Gastroesophageal sphincter (tissue), 3 donors: ENCODE results near the gene TBC1D5.

Experiments
- CTCF ChIP-seq, 4 experiments: fragments of 200-600 bp in 2 of 4; fragments of 450-650 bp in 2 of 4; sonication (generic) in 1 of 4; IDR thresholded peaks; one replicate each; pipeline ENCODE4 v1.5.1; 2017 to 2019; ENCODE audit warnings: antibody characterized with exemption in 4 of 4, mild to moderate bottlenecking in 2 of 4, moderate library complexity in 2 of 4
- EP300 ChIP-seq: sonication (generic); formaldehyde crosslinking; IDR thresholded peaks from one replicate; pipeline ENCODE4 v1.6.1; 2017; ENCODE audit warnings: antibody characterized with exemption, mild to moderate bottlenecking
- POLR2A ChIP-seq, 2 donors: fragments of 450-650 bp; IDR thresholded peaks; one replicate each; pipeline ENCODE4 v1.6.1; 2017; ENCODE audit warnings: antibody characterized with exemption in 2 of 2, mild to moderate bottlenecking in 2 of 2, moderate library complexity in 1 of 2
- POLR2AphosphoS5 ChIP-seq: sonication (generic); formaldehyde crosslinking; IDR thresholded peaks from one replicate; pipeline ENCODE4 v1.6.1; 2017; ENCODE audit warnings: antibody characterized with exemption

- TF ChIP-seq CTCF (IDR thresholded peaks at IDR 0.05) = no peak
- TF ChIP-seq POLR2AphosphoS5 = no peak
- TF ChIP-seq EP300 = no peak
- no peak for TF ChIP-seq POLR2A (IDR thresholded peaks at IDR 0.05)
Measured at GRCh38 chr3:17154221-17154620, 588.2 kb downstream of the TBC1D5 start.
